NCI-H1092 (cell line): ENCODE data around the gene VDR.
"Not testable (repeated sequence)": the region's sequence is repeated elsewhere in the genome, so short reads cannot be mapped to it uniquely, and the experiment has no call there.

Experiments used
- DNase-seq: peaks from one replicate; lab custom pipeline; 2025; lab: John Stamatoyannopoulos, UW

VDR gene

GRCh38 chr12:47848853-47849252 lies 55.9 kb downstream of the VDR start:
- no peak for DNase-seq

DNA sequence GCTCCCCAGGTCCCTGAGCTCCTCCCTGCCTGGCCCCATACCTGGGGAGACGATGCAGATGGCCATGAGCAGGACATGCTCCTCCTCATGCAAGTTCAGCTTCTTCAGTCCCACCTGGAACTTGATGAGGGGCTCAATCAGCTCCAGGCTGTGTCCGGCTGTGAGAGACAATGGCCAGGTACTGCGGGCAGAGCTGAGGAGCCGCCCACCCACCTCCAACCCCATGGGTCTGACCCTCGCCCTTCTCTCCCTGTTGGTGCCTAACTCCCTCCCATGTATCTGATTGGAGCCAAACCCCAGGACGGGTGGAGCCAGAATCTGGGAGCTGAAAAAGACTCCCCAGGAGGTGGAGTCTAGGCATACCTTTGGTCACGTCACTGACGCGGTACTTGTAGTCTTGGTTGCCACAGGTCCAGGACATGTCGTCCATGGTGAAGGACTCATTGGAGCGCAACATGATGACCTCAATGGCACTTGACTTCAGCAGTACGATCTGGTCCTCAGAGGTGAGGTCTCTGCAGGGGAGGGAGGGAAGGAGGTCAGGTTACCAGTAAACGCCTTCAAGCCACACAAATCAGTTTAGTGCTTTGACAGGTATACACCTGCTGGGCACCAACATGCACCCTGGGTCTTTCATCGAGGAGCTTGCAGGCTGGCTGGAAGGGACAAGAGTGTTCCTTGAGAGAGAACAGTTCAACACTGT lies 58.3 kb downstream of the VDR start:
- no peak for DNase-seq

- DNase-seq = no peak
Observed at GRCh38 chr12:47845081-47845480, 59.7 kb downstream of the VDR start.

DNA sequence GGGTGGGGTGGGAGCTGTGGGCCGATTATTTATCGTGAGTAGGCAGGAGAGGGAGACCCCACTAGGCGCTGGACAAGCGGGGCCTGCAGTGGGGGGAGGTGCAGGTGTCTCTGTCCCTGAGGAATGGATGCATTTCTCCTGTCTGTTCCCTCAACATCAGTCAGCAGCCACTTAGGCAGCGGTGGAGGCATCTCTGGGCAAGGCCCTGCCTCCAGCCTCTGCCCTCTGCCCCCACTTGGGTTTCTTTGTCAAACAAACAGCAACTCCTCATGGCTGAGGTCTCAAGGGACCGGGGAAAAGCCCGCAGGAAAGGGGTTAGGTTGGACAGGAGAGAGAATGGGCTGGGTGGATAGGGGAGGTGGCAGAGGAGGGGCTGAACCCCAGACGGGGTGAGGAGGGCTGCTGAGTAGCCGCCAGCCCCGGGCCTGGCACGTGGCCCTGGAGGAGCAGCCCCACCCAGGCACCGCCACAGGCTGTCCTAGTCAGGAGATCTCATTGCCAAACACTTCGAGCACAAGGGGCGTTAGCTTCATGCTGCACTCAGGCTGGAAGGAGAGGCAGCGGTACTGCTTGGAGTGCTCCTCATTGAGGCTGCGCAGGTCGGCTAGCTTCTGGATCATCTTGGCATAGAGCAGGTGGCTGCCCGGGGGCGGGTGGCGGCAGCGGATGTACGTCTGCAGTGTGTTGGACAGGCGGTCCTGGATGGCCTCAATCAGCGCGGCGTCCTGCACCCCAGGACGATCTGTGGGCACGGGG lies 60.4 kb downstream of the VDR start:
- peak; percentile 37 for DNase-seq

DNA sequence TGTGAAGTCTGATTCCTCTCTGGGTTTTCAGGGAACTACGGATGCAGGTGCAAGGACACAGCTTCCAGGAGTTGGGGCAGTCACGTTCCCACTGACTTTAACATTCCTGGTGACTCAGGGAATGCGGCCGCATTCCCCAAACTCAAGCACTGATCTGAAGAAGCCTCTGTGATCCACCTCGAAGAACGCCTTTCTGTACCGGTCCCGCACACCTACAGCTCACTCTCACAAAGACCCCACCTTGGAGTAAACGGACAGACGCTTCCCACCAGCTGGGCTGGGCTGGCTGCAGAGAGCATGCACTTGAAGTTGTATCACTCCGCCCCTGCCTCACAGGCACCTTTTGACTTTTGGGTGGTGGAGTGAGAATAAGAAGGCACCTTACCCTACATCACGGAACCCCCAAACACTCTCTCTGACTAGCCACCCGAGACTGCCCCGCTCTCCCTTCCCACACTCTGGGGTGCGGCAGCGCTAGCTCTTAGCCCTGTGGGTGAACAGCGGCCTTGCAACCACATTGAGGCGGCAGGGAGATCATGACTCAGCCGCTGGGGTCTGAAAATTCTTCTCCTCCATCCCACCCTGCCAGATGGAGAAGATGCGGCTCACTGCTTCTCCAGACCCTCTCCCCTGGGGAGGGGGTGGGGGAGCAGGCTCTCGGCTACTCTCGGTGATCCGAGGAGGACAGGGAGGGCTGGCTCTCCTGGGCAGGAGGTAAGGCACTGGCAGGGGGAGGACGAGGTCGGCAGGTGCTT lies 61.4 kb downstream of the VDR start:
- DNase-seq = no peak

DNA sequence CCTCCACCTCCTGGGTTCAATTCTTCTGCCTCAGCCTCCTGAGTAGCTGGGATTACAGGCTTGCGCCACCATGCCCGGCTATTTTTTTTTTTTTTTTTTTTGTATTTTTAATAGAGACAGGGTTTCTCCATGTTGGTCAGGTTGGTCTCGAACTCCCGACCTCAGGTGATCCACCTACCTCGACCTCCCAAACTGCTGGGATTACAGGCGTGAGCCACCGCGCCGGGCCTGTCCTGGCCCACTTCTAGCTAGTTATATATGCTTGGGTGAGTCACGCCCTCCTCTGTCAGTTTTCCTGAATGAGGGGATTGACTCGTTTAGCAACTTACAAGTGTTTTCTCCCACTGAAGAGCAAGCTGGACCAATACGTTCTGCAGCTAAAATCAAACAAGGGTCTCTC lies 62.3 kb downstream of the VDR start:
- DNase-seq = not testable (repeated sequence)

GRCh38 chr12:47841910-47842309 lies 62.9 kb downstream of the VDR start:
- no peak for DNase-seq

GRCh38 chr12:47841501-47841900 lies 63.3 kb downstream of the VDR start:
- DNase-seq = no peak

GRCh38 chr12:47840571-47840970 lies 64.2 kb downstream of the VDR start:
- DNase-seq = no peak

DNA sequence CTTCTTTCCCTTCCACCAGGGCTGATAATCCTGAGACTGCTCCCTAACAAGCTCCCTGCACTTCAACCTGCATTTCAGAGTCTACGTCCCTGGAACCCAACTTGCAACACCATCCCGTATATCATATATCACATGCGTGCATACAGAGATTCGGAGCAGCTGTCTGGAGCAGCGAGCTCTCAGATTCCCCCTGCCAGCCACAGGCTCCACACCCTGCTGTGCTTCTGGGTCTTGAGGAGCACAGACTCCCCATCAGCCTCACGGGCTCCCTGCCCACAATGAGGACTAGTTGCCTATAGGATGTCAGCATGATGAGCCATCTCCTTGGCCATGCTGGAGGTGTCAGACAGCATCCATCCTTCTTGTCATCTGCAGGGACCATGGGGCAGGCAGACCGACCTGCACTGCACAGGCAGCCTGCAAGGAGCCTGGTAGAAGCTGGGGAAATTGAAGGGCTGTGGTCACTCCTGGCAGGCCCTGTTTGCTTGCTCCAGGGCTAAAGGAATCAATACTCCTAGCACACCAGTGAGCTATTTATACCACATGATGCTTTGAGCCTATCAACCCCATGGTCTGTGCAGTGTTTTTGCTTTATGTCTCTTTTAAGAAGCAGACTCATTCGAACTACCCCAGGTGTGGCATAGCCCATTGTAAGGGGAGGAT lies 65.4 kb downstream of the VDR start:
- no peak for DNase-seq

DNA sequence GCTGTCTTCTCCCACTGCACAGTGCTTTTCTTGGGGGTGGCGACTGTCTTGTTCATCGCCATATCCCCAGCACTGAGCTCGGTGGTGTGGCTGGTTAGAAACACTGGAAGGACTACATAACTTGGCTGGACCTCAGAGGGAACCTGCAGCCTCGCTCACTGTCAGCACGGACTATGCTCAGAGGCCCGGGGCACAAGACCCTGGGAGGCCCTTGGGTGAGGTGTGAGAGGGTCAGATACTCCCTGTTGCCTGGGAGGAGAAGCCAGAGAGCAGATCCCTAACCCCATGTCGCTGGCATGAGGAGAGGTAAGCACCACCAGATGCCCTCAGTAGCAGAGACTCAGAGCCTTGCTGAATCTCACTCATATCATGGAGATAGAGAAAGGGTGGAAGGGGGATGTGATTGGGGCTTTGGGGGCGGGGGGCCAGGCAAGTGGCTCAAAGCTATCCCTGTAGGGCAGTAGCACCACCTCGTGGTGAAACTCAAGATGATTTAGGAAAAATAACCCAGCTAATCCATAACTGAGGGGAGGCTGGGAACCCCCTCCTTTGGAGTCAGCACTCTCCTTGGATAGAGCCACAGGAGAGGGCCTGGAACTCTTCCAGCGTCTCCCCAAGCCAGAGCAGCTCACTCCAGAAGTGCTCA lies 66.4 kb downstream of the VDR start:
- DNase-seq = peak; percentile 19

DNA sequence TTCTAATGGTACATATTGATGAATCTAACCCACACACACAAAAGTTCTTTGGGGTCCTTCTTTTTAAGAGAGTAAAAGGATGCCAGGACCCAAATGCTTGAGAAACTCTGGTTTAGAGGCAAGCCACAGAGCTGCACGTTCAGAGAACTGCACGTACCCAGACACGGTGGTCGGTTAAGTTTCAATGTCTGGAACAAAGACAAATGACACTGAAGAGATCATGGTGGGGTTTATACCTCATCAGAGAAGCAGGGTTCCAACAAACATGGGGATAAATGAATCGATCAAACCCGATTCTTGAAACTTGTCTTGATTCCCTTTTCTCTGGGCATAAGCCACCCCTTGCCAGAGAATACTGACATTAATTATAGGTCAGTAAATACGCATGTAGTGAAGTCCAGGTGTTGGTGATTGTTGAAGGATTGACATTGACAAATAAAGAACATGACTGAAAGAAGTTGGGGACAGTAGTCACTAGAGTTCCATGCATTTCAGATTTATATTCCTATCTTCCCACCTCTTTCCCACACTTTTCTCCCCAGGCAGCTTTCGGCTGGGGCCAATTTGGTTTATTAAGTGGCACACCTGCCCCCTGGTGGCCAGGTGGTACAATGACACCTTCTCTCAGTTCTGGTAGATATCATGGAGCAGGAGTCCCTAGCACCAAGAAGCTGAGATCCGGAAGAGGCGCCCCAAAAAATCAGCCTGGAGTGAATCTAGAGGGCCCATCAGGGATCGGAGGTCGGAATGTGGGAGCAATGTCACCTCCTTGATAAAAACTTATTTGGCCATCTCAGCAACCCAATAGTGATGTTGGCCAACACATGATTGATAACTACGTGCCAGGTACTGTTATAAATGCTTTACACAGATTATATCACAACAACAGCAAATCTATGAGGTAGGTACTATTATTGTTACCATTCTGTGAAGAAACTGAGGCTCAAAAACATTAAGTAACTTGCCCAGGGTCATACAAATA lies 67.3 kb downstream of the VDR start:
- peak; percentile 71 for DNase-seq

DNA sequence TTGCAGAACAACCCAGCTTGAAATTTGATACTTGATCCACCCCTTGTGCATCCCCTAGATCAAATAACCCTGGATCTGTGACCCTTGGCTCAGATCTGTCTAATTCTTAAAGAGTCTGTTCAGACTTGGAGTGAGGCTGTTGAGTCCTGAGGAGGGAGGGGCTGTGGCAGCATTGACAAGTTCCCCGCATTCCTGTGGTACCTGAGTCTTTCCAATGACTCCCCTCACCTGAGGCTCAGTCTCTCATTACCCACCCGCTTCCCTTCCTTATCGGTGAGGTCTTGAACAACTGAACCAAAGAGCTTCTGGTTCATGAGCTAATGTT lies 69.0 kb downstream of the VDR start:
- no peak for DNase-seq

DNA sequence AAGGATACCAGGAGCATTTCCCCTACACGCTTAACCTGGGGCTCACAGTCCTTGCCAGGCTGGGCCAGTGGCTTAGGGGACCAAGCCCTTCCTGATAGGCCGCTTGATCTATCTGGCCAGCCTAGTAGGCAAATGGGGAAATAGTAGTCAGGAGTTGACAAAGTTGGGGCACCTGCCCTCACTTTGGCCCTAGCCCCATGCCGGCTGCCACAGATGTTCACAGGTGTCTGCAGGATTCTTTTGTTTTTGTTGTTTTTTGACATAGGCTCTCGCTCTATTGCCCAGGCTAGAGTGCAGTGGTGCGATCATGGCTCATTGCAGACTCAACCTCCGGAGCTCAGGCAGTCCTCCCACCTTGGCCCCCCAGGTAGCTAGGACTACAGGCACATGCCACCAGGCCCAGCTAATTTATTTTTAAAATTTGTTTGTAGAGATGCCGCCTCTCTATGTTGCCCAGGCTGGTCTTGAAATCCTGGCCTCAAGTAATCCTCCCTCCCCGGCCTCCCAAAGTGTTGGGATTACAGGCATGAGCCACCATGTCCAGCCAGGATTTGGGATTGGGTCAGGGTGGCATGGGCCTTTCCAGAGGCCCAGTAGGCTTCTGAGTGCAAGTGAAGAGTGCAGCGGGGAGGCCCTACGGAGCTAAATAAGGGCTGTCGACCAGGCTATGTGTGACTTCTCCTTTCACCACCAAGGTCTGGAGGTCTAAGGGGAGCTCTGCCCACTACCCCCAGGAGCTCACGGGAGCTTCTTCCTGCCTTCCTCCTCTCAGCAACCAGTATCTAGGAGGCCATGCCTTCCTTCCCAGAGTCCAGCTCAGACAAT lies 69.6 kb downstream of the VDR start:
- DNase-seq = no peak

- no peak for DNase-seq
Observed at GRCh38 chr12:47834199-47834903, 70.4 kb downstream of the VDR start.

DNA sequence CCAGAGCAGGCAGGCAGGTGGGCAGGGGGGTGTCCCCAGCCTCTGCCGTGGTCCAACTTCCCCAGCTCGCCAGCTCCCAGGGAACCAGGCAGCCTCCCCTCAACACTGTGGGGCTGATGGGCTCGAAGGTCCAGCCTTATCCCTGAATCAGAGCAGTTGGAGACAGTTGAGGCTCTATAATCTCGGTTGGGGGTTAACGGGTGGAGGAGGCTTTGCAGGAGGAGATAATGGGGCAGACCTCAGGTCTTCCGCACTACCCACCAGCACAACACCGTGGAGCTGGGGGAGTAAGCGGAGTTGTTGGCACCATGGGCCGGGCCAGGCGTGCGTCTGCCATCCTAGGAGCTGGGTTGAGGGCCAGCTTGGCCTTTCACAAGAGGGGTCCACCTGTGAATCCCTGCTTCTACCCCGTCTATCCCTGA lies 71.2 kb downstream of the VDR start:
- no peak for DNase-seq

DNA sequence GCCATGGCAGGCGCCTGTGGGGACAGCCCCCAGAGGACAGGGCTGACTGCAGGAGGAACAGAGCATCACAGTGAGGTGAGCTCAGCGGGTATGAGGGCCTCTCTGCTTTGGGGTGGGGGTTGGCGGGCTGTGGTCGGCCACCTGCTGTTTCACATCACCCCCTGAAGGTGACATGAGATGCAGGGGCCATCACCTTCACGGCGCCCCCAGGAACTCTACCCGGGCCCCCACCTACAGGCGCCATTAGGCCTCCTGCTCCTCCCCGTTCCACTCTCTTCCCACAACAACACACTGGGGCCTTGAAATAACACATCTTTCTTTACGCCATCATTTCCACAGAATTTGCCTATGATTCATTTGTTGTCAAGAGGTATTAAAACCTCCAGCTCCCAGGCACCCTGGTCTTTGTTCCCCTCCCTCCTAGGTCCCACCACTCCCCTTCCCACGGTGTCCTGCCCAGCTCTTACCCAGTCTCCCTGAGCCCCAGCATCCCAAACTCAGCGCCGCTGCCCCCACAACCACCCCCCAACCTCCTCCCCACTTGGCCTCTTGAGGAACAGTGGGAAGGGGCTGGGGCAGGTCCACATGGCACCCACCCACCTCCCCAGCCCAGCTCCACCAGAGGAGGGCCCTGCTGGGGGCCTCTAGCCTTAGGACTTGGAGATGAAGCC lies 72.4 kb downstream of the VDR start:
- DNase-seq = no peak

DNA sequence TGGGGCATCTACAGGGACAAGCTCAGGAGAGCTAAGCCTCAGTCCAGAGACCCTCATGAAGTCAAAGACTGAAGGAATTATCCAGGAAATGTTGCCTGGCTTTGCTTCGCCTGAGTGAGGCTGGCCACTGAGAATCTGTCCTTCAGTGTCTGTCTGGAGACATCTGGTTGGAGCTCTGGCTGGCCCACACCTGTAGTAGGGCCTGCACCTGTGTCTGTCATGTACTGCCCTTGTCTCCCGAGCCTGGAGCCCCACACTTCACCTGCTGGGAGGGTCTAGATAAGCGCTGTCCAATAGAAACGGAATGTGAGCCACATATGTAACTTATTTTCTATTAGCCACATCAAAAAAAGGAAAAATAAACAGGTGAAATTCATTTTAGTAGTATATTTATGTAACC lies 75.2 kb downstream of the VDR start:
- DNase-seq = no peak

- no peak for DNase-seq
Observed at GRCh38 chr12:47828976-47829482, 75.8 kb downstream of the VDR start.
